ENCODE measurements around the gene PERM1. TPM values are rescaled to one million over a fixed set of nuclear protein-coding genes. Genes with fewer than 3 reads are reported as not detected.

The PERM1 gene
- total RNA-seq, 1 experiment from 2014 or later = not detected

DNA sequence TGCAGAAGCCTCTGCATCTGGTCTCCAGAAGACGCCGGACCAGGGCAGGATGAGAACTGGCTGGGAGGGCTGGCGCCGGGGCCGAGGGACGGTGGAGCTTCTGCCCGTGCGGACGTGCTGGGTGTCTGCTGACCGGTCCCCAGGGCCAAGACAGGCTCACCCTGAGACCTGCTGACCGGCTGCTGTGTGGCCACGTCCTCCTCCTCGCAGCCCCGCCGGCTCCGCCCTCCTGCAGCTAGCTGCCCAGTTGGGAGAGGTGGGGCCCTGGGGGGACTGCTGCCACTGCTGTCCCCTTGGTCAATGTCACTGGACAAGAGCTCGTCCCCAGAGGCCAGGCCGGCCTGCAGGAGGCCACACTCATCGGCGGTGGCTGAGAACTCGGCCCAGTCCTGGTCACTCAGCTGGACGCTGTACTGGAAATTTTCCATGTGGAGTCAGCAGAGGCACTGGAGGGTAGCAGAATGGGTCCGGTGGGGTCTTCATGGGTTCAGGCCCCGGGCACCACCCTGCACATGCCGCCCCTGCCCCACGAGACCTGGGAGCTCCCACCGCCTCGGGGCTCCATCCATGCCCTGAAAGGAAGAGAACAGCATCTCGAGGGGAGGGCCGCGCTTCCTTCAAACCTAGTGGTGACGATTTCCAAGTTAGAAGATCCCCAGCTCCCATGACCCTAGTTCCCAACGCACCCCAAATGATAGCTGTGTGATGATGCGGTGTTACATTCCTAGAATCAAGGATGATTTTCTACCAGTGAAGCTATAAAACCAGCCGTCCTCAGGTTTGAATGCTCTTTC is 1.1 kb downstream of the PERM1 start:
- Mint-ChIP-seq H3K4me3 (ENCODE audit: unreplicated experiment) (no peak overlapping the region), H3K27me3 (ENCODE audit: insufficient read depth, unreplicated experiment) (peaks cover 18% of the 10 kb centered on the region), H3K9me3 (ENCODE audit: unreplicated experiment) (no peaks in the 10 kb centered on the region), H3K4me1 (ENCODE audit: insufficient read depth, unreplicated experiment) (peaks cover 2% of the 10 kb centered on the region), H3K27ac (ENCODE audit: low read depth, unreplicated experiment) (no peak overlapping the region), H3K36me3 (ENCODE audit: insufficient read depth, unreplicated experiment) (peaks cover 6% of the 10 kb centered on the region)
- intact Hi-C loops (cut with micrococcal nuclease) = loop anchor here (10.0 kb wide), 1 partner anchor 314 kb away; no protein-coding TSS in a partner anchor
- no TSS peak for BruUV-seq (replicated peaks)
- ChIA-PET POLR2A (interaction anchor here (0.8 to 2.0 kb wide), 4 partner anchors 13 to 40 kb away, joined by 3 to 6 read pairs (median 3); partner anchors contain the start of gene HES4), CTCF (interaction anchor here (0.6 to 6.6 kb wide), 8 partner anchors 27 to 284 kb away, joined by 3 to 117 read pairs (median 3); partner anchors contain the start of gene ISG15)
- DNase-seq (ENCODE audit: unreplicated experiment) = no peak
- TF ChIP-seq CTCF (IDR thresholded peaks at IDR 0.05; ENCODE audit: unreplicated experiment) = no peak

- BruUV-seq (replicated peaks) = no TSS peak
- intact Hi-C loops (cut with micrococcal nuclease) = loop anchor here (10.0 kb wide), 1 partner anchor 315 kb away; no protein-coding TSS in a partner anchor
- CTCF ChIA-PET = interaction anchor here (0.7 to 6.6 kb wide), 3 partner anchors 33 to 83 kb away, joined by 3 to 117 read pairs (median 5); partner anchors contain the start of gene ISG15
Observed at GRCh38 chr1:980137-980571, 1.7 kb downstream of the PERM1 start.

DNA sequence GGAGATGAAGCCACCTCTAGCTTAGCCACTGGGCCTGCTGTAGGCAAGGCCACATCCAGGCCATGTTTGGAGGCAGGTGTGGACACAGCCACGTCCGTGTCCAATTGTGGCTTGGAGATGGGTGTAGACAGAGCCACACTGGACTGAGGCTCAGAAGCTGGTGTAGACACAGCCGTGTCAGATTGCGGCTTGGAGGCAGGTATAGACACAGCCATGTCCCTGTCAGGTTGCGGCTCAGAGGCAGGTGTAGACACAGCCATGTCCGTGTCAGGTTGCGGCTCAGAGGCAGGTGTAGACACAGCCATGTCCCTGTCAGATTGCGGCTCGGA is 2.2 kb downstream of the PERM1 start:
- ChIA-PET POLR2A (interaction anchor here (0.6 to 2.0 kb wide), 4 partner anchors 12 to 236 kb away, joined by 3 to 6 read pairs (median 3); no protein-coding TSS in a partner anchor), CTCF (interaction anchor here (1.5 to 6.6 kb wide), 2 partner anchors 34 to 84 kb away, joined by 5 to 117 read pairs; partner anchors contain the start of gene ISG15)
- no peak overlapping the region for H3K4me3 Mint-ChIP-seq (ENCODE audit: unreplicated experiment)
- no peak overlapping the region for H3K27ac Mint-ChIP-seq (ENCODE audit: low read depth, unreplicated experiment)
- peaks cover 18% of the 10 kb centered on the region for H3K27me3 Mint-ChIP-seq (ENCODE audit: insufficient read depth, unreplicated experiment)
- no peak for DNase-seq (ENCODE audit: unreplicated experiment)
- no peaks in the 10 kb centered on the region for H3K9me3 Mint-ChIP-seq (ENCODE audit: unreplicated experiment)
- no peak for TF ChIP-seq CTCF (IDR thresholded peaks at IDR 0.05; ENCODE audit: unreplicated experiment)
- no TSS peak for BruUV-seq (replicated peaks)
- H3K4me1 Mint-ChIP-seq (ENCODE audit: insufficient read depth, unreplicated experiment) = peaks cover 6% of the 10 kb centered on the region
- intact Hi-C loops (cut with micrococcal nuclease) = loop anchor here (10.0 kb wide), 1 partner anchor 315 kb away; no protein-coding TSS in a partner anchor
- H3K36me3 Mint-ChIP-seq (ENCODE audit: insufficient read depth, unreplicated experiment) = peaks cover 6% of the 10 kb centered on the region

More at GRCh38 chr1:980137-980571, 1.7 kb downstream of the PERM1 start:
- POLR2A ChIA-PET = interaction anchor here (0.8 to 2.0 kb wide), 3 partner anchors 12 to 39 kb away, joined by 3 to 6 read pairs (median 3); no protein-coding TSS in a partner anchor
- Mint-ChIP-seq H3K9me3 (ENCODE audit: unreplicated experiment) (no peaks in the 10 kb centered on the region), H3K27ac (ENCODE audit: low read depth, unreplicated experiment) (no peak overlapping the region), H3K4me1 (ENCODE audit: insufficient read depth, unreplicated experiment) (peaks cover 6% of the 10 kb centered on the region), H3K36me3 (ENCODE audit: insufficient read depth, unreplicated experiment) (peaks cover 6% of the 10 kb centered on the region), H3K27me3 (ENCODE audit: insufficient read depth, unreplicated experiment) (peaks cover 18% of the 10 kb centered on the region), H3K4me3 (ENCODE audit: unreplicated experiment) (no peak overlapping the region)
- no peak for TF ChIP-seq CTCF (IDR thresholded peaks at IDR 0.05; ENCODE audit: unreplicated experiment)
- DNase-seq (ENCODE audit: unreplicated experiment) = no peak
